Stomach (tissue), 4 donors: ENCODE results near the gene PPFIA1.

Experiments used
- EP300 ChIP-seq: sonication (generic); formaldehyde crosslinking; IDR thresholded peaks from one replicate; pipeline ENCODE4 v1.6.1; 2017; ENCODE audit warnings: antibody characterized with exemption
- POLR2A ChIP-seq, 4 donors: fragments of 450-650 bp; IDR thresholded peaks; one replicate each; pipeline ENCODE4 v1.6.1; 2016; ENCODE audit warnings: antibody characterized with exemption in 4 of 4, control low read depth in 2 of 4, mild to moderate bottlenecking in 1 of 4, moderate library complexity in 1 of 4
- TF ChIP-seq, protein P1 (sequence below), 7 experiments: fragments of 450-650 bp in 4 of 7; fragments of 200-600 bp in 3 of 7; sonication (generic) in 3 of 7; IDR thresholded peaks; one replicate each; pipeline ENCODE4 v1.5.1; 2016 to 2019; ENCODE audit warnings: antibody characterized with exemption in 7 of 7, control low read depth in 2 of 7, mild to moderate bottlenecking in 1 of 7

DNA sequence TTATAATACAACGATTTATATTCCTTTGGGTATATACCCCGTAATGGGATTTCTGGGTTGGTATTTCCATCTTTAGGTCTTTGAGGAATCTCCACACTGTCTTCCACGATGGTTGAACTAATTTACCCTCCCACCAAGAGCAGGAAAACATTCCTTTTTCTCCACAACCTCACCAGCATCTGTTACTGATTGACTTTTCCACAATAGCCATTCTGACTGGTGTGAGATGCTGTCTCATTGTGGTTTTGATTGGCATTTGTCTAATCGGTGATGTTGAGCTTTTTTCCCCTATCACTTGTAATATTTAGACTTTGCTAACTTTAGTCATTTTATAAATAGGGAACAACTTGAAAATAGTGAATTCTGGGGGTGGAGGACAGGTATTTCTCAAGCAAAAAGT lies 58.1 kb downstream of the PPFIA1 start:
- TF ChIP-seq POLR2A (IDR thresholded peaks at IDR 0.05): no peak
- TF ChIP-seq, protein P1, sequence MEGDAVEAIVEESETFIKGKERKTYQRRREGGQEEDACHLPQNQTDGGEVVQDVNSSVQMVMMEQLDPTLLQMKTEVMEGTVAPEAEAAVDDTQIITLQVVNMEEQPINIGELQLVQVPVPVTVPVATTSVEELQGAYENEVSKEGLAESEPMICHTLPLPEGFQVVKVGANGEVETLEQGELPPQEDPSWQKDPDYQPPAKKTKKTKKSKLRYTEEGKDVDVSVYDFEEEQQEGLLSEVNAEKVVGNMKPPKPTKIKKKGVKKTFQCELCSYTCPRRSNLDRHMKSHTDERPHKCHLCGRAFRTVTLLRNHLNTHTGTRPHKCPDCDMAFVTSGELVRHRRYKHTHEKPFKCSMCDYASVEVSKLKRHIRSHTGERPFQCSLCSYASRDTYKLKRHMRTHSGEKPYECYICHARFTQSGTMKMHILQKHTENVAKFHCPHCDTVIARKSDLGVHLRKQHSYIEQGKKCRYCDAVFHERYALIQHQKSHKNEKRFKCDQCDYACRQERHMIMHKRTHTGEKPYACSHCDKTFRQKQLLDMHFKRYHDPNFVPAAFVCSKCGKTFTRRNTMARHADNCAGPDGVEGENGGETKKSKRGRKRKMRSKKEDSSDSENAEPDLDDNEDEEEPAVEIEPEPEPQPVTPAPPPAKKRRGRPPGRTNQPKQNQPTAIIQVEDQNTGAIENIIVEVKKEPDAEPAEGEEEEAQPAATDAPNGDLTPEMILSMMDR (IDR thresholded peaks at IDR 0.05): no peak
- TF ChIP-seq EP300: no peak
